ENCODE data around the gene EXOC8.

DNA sequence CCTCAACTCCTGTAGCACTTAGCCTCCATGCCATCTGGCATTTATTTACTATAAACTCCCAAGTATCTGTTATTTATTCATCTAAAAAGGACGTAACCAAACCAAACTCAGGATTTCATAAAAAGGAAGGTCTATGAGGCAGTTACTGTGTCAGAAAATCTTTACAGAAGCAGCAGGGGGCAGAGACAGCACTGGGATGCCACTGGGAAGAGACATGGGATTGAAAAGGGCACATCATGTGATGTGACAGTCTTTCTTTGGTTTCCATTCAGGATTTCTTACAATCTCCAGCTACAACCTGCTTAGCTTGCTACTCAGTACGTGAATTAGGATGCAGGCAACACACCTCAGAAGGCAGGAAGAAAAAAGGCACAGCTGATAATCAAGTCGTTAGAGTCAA, 31.6 kb upstream of the EXOC8 start:
- TF ChIP-seq CTCF (IDR thresholded peaks at IDR 0.05), result peak; percentile 31
- TF ChIP-seq ZFX (IDR thresholded peaks at IDR 0.05; ENCODE audit: borderline replicate concordance), result no peak

All from 22Rv1 (cell line).